Upper lobe of left lung (tissue), 4 donors: ENCODE data around the gene GPN3.

ENCODE experiments used
- EP300 ChIP-seq, 4 donors: sonication (generic); formaldehyde crosslinking; IDR thresholded peaks; one replicate each; pipeline ENCODE4 v1.5.1; 2017; ENCODE audit warnings: antibody characterized with exemption in 4 of 4, control low read depth in 2 of 4
- POLR2A ChIP-seq, 4 donors: fragments of 450-650 bp; IDR thresholded peaks; one replicate each; pipeline ENCODE4 v1.5.1; 2016 to 2017; ENCODE audit warnings: antibody characterized with exemption in 4 of 4, mild to moderate bottlenecking in 2 of 4
- POLR2AphosphoS5 ChIP-seq, 2 donors: sonication (generic); formaldehyde crosslinking; IDR thresholded peaks; one replicate each; pipeline ENCODE4 v1.5.1; 2017; ENCODE audit warnings: antibody characterized with exemption in 2 of 2
- TF ChIP-seq, protein P1 (sequence below), 6 experiments: fragments of 450-650 bp in 4 of 6; fragments of 200-600 bp in 2 of 6; sonication (generic) in 2 of 6; IDR thresholded peaks; one replicate each; pipeline ENCODE4 v1.5.1; 2016 to 2019; ENCODE audit warnings: antibody characterized with exemption in 6 of 6

DNA sequence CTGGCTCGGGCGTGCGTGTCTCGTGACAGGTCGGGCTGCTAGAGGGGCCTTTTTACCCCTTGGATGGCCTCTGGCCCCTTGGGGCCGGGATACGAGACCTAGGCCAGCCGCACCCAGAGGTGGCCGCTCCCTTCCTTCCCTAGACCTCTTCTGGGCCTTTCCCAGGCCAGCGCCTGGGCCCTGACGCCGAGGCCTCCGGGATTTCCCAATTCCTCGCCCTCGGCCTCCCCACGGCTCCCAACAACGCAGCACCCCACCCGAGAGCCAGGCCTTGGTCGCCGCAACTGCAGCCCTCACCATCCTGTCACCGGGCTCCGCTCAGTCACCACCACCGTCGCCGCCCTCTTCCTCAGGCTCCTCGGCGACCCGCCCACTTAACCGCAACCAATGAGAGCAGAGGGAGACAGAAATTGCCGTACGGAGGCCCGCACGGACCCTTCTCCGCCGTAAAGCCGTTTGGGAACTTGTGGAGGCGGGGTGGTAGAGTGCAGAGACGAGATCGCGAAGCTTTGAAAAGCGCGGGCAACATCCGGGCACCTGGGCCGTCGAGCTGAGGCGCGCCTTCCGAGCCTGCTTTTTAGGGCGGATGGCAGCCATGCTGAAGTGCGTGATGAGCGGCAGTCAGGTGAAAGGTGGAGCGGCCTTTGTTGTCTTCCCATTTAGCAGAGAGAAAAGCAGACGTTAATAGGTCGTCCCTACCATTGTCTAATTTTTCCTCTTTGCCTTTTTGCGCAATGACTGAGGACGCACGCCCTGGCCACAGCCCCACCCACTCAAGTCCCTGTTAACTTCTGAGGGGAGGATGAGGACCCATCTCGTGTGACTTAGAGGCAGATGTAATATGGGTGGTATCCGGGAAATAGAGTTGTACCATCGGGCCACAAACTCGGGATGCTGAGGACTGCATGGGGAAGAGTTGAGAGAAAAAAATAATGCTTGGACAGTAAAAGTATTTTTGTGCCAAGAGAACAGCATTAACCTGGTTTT is 34.0 kb upstream of the GPN3 start, which contains the start of the genes RAD9B and VPS29:
- TF ChIP-seq, protein P1, sequence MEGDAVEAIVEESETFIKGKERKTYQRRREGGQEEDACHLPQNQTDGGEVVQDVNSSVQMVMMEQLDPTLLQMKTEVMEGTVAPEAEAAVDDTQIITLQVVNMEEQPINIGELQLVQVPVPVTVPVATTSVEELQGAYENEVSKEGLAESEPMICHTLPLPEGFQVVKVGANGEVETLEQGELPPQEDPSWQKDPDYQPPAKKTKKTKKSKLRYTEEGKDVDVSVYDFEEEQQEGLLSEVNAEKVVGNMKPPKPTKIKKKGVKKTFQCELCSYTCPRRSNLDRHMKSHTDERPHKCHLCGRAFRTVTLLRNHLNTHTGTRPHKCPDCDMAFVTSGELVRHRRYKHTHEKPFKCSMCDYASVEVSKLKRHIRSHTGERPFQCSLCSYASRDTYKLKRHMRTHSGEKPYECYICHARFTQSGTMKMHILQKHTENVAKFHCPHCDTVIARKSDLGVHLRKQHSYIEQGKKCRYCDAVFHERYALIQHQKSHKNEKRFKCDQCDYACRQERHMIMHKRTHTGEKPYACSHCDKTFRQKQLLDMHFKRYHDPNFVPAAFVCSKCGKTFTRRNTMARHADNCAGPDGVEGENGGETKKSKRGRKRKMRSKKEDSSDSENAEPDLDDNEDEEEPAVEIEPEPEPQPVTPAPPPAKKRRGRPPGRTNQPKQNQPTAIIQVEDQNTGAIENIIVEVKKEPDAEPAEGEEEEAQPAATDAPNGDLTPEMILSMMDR (IDR thresholded peaks at IDR 0.05) = peak in 2 of 6 experiments; percentile 25 to 32
- TF ChIP-seq POLR2A (IDR thresholded peaks at IDR 0.05) = peak; percentile 73 to 98 (median 89)
- TF ChIP-seq POLR2AphosphoS5 (IDR thresholded peaks at IDR 0.05) = peak; percentile 98 to 99
- TF ChIP-seq EP300 (IDR thresholded peaks at IDR 0.05) = peak in 1 of 4 donors; percentile 78
